ENCODE measurements around the gene GPR4. TPM values are rescaled to one million over a fixed set of nuclear protein-coding genes. Genes with fewer than 3 reads are reported as not detected.

GPR4 gene
- polyA plus RNA-seq, 4 donors, result 4.7 to 7.6 (median 5.7) TPM

GRCh38 chr19:45591004-45591637, 10.9 kb downstream of the GPR4 start:
- DNase-seq (ENCODE audit: low read depth in 4 of 4, low spot score in 3 of 4), result no peak

GRCh38 chr19:45590300-45591003, 11.6 kb downstream of the GPR4 start:
- DNase-seq (ENCODE audit: low read depth in 4 of 4, low spot score in 3 of 4), result no peak

GRCh38 chr19:45589768-45590167, 12.2 kb downstream of the GPR4 start:
- no peak for DNase-seq (ENCODE audit: low read depth in 4 of 4, low spot score in 3 of 4)

GRCh38 chr19:45587873-45588272, 14.1 kb downstream of the GPR4 start:
- no peak for DNase-seq (ENCODE audit: low read depth in 4 of 4, low spot score in 3 of 4)

- no peak for DNase-seq (ENCODE audit: low read depth in 4 of 4, low spot score in 3 of 4)
Measured at GRCh38 chr19:45585158-45585577, 16.8 kb downstream of the GPR4 start.

- DNase-seq (ENCODE audit: low read depth in 4 of 4, low spot score in 3 of 4), result peak; percentile 100
Measured at GRCh38 chr19:45584332-45585157, 17.5 kb downstream of the GPR4 start, which contains the start of gene OPA3. OPA3 (minus strand) TSS chr19:45584802; CDS start chr19:45584764, 38 bp downstream.

GRCh38 chr19:45581576-45581975, 20.4 kb downstream of the GPR4 start:
- DNase-seq (ENCODE audit: low read depth in 4 of 4, low spot score in 3 of 4), result no peak

GRCh38 chr19:45578861-45579260, 23.2 kb downstream of the GPR4 start:
- DNase-seq (ENCODE audit: low read depth in 4 of 4, low spot score in 3 of 4), result no peak

- peak in 2 of 4 donors; percentile 22 to 28 for DNase-seq (ENCODE audit: low read depth in 4 of 4, low spot score in 3 of 4)
Measured at GRCh38 chr19:45577111-45577905, 24.7 kb downstream of the GPR4 start.

GRCh38 chr19:45576682-45577081, 25.3 kb downstream of the GPR4 start:
- no peak for DNase-seq (ENCODE audit: low read depth in 4 of 4, low spot score in 3 of 4)

- no peak for DNase-seq (ENCODE audit: low read depth in 4 of 4, low spot score in 3 of 4)
Measured at GRCh38 chr19:45575216-45575615, 26.8 kb downstream of the GPR4 start.

GRCh38 chr19:45574526-45574925, 27.5 kb downstream of the GPR4 start:
- no peak for DNase-seq (ENCODE audit: low read depth in 4 of 4, low spot score in 3 of 4)

- DNase-seq (ENCODE audit: low read depth in 4 of 4, low spot score in 3 of 4), result no peak
Measured at GRCh38 chr19:45571457-45572220, 30.4 kb downstream of the GPR4 start.

GRCh38 chr19:45569619-45570421, 32.2 kb downstream of the GPR4 start:
- DNase-seq (ENCODE audit: low read depth in 4 of 4, low spot score in 3 of 4), result no peak

- no peak for DNase-seq (ENCODE audit: low read depth in 4 of 4, low spot score in 3 of 4)
Measured at GRCh38 chr19:45568732-45569131, 33.3 kb downstream of the GPR4 start.

- no peak for DNase-seq (ENCODE audit: low read depth in 4 of 4, low spot score in 3 of 4)
Measured at GRCh38 chr19:45567609-45568008, 34.4 kb downstream of the GPR4 start.

- no peak for DNase-seq (ENCODE audit: low read depth in 4 of 4, low spot score in 3 of 4)
Measured at GRCh38 chr19:45564131-45564780, 37.8 kb downstream of the GPR4 start.

GRCh38 chr19:45560686-45561085, 41.3 kb downstream of the GPR4 start:
- DNase-seq (ENCODE audit: low read depth in 4 of 4, low spot score in 3 of 4), result no peak

Data from right renal pelvis (tissue), 4 donors.